Right lobe of liver (tissue), 6 donors: ENCODE results near the gene CALCOCO1. TPM values are rescaled to one million over a fixed set of nuclear protein-coding genes. Genes with fewer than 3 reads are reported as not detected.

ENCODE experiments used
- ATAC-seq, 4 donors: fragments of 200-7000 bp; cut with Tn5 transposase; one replicate each; pipeline ENCODE4 v1.9.1; 2020; ENCODE audit warnings: mild to moderate bottlenecking in 4 of 4, moderate library complexity in 4 of 4
- DNase-seq, 3 donors: peaks; one replicate each; pipeline ENCODE4 v3.0.0-alpha.2; 2020
- H3K27ac ChIP-seq, 3 donors: fragments of 200-600 bp; one replicate each; pipeline ENCODE4 v1.8.0; 2022
- H3K27me3 ChIP-seq, 2 donors: fragments of 200-600 bp; one replicate each; pipeline ENCODE4 v1.8.0; 2022
- H3K36me3 ChIP-seq, 4 donors: fragments of 200-600 bp; sonication (generic) in 1 of 4; one replicate each; pipeline versions ENCODE4 v1.5.1 to v1.8.0; 2017 to 2022; ENCODE audit warnings: control low read depth in 1 of 4
- H3K4me1 ChIP-seq, 4 donors: fragments of 200-600 bp; sonication (generic) in 1 of 4; one replicate each; pipeline versions ENCODE4 v1.5.1 to v1.8.0; 2017 to 2022; ENCODE audit warnings: control low read depth in 1 of 4
- H3K4me3 ChIP-seq, 3 donors: fragments of 200-600 bp; one replicate each; pipeline ENCODE4 v1.8.0; 2022
- H3K9me3 ChIP-seq, 4 donors: fragments of 200-600 bp; sonication (generic) in 1 of 4; one replicate each; pipeline versions ENCODE4 v1.5.1 to v1.8.0; 2017 to 2022; ENCODE audit warnings: control low read depth in 1 of 4
- CTCF ChIP-seq, 4 donors: fragments of 200-600 bp in 3 of 4; fragments of 450-650 bp in 1 of 4; IDR thresholded peaks; one replicate each; pipeline versions ENCODE4 v1.5.1 to v1.8.0; 2016 to 2022; ENCODE audit warnings: antibody characterized with exemption in 4 of 4, mild to moderate bottlenecking in 2 of 4
- POLR2A ChIP-seq: fragments of 450-650 bp; IDR thresholded peaks from one replicate; pipeline ENCODE4 v1.6.1; 2017; ENCODE audit warnings: antibody characterized with exemption, mild to moderate bottlenecking
- WGBS: methylation state at CpG from one replicate; pipeline ENCODE4 v1.1.6; 2018; ENCODE audit warnings: low coverage, low lambda C conversion rate; ENCODE audit not compliant: insufficient coverage; ENCODE audit errors: missing lambda C conversion rate; 5-methylcytosine and 5-hydroxymethylcytosine counted together
- intact Hi-C, 2 donors: fragments of 100-400 bp; cut with DNase I; formaldehyde crosslinking; loops; one replicate each; pipeline versions ENCODE4 v1.11.2 to v1.14.1; 2022
- total RNA-seq, 6 experiments: library from RNA; depleted of rRNA in 2 of 6; stranded (reverse); fragments of >200 nt in 2 of 6; fragmentation: NEBNext Ultra II Directional in 3 of 6; extraction: Animal tissue kit (Norgen Biotek cat#: 25700) in 3 of 6; gene quantifications; one replicate each; pipeline versions ENCODE4 v1.1.0 to v1.2.4, GENCODE V29; 2016 to 2023
- donor health status: DM: no; HTN: yes; CAD: no.
- donor health status: DM: no; HTN: no; CAD: no.
- donor health status: DM: no; HTN: no; CAD: no.
- donor health status: DM: no; HTN: yes; CAD: no.
- donor health status: DM: no; HTN: yes; CAD: no.

The CALCOCO1 gene
- total RNA-seq, 6 experiments from 2014 or later = 25.4 to 53.7 (median 34.2) TPM

GRCh38 chr12:53737093-53737808 lies 10.0 kb upstream of the CALCOCO1 start:
- no peak for DNase-seq
- intact Hi-C loops = no loop called here
- no peak overlapping the region for H3K4me3 ChIP-seq

GRCh38 chr12:53736592-53736991 lies 9.3 kb upstream of the CALCOCO1 start:
- WGBS = 73% methylated on average over 6 of the region's 6 CpGs
- ATAC-seq (no peak), DNase-seq (no peak)
- Histone ChIP-seq H3K36me3 (no peaks in the 10 kb centered on the region), H3K9me3 (no peaks in the 10 kb centered on the region), H3K27ac (no peak overlapping the region), H3K4me3 (no peak overlapping the region), H3K4me1 (peaks cover 0 to 4% (median 0%) of the 10 kb centered on the region in 4 donors), H3K27me3 (peaks cover 0 to 10% of the 10 kb centered on the region in 2 donors)
- TF ChIP-seq POLR2A (no peak), CTCF (IDR thresholded peaks at IDR 0.05) (no peak)
- intact Hi-C loops = no loop called here

More at GRCh38 chr12:53737093-53737808, 10.0 kb upstream of the CALCOCO1 start:
- Histone ChIP-seq H3K36me3 (no peaks in the 10 kb centered on the region), H3K4me1 (peaks cover 0 to 4% (median 0%) of the 10 kb centered on the region in 4 donors), H3K9me3 (no peaks in the 10 kb centered on the region), H3K27me3 (peaks cover 0 to 10% of the 10 kb centered on the region in 2 donors), H3K27ac (no peak overlapping the region)
- ATAC-seq = no peak
- WGBS = 63% methylated on average over 10 of the region's 14 CpGs
- TF ChIP-seq CTCF (IDR thresholded peaks at IDR 0.05) (no peak), POLR2A (no peak)

- TF ChIP-seq POLR2A (no peak), CTCF (IDR thresholded peaks at IDR 0.05) (no peak)
- Histone ChIP-seq H3K27me3 (peaks cover 0 to 7% of the 10 kb centered on the region in 2 donors), H3K36me3 (no peaks in the 10 kb centered on the region), H3K4me3 (no peak overlapping the region), H3K9me3 (no peaks in the 10 kb centered on the region), H3K27ac (no peak overlapping the region), H3K4me1 (peaks cover 0 to 4% (median 0%) of the 10 kb centered on the region in 4 donors)
- intact Hi-C loops = no loop called here
- WGBS = 60% methylated on average over 1 of the region's 2 CpGs
- ATAC-seq (peak; percentile 50 to 68 (median 60)), DNase-seq (peak in 2 of 3 donors; percentile 33 to 75)
Observed at GRCh38 chr12:53735556-53735955, 8.3 kb upstream of the CALCOCO1 start.

- H3K4me3 ChIP-seq = no peak overlapping the region
- H3K27ac ChIP-seq = no peak overlapping the region
- no peaks in the 10 kb centered on the region for H3K9me3 ChIP-seq
- intact Hi-C loops = no loop called here
- H3K27me3 ChIP-seq = no peaks in the 10 kb centered on the region
- no peaks in the 10 kb centered on the region for H3K36me3 ChIP-seq
- no peak for TF ChIP-seq POLR2A
- TF ChIP-seq CTCF (IDR thresholded peaks at IDR 0.05) = no peak
- peaks cover 0 to under 1% (median 0%) of the 10 kb centered on the region in 4 donors for H3K4me1 ChIP-seq
- DNase-seq = no peak
- no peak for ATAC-seq
- 88% methylated on average over 9 of the region's 9 CpGs for WGBS
Observed at GRCh38 chr12:53734425-53734824, 7.2 kb upstream of the CALCOCO1 start.
